ENCODE results near the gene ALDOB.

ALDOB gene

DNA sequence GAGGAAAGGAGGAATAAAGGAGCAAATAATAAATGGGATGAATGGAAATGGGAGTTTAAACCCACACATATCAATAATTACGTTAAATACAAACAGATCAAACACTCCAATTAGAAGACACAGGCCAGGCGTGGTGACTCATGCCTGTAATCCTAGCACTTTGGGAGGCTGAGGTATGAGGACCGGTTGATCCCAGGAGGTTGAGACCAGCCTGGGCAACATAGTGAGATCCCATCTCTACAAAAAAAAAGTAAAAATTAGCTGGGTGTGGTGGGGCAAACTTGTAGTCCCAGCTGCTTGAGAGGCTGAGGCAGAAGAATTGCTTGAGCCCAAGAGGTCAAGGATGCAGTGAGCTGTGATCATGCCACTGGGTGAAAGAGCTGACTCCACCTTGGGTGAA, 54.5 kb downstream of the ALDOB start:
- DNase-seq = no peak

DNA sequence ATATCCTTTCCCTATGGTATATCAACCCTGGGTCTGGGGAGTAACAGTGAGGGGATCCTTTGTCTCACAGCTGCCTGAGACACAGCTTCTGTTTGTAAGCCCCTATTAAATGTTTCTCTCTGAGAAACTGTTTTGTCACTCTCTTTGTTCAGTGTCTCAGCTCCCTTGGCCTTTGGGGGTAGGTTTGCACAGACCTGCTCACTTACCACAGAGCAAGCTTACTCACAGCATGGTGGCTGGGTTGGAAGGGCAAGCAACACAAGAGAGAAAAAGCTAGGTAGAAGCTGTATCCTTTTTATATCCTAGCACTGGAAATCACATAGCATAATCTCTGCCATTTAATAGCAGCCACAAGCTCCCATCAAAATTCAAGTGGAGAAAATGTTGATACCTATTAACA, 55.3 kb downstream of the ALDOB start:
- no peak for DNase-seq

DNA sequence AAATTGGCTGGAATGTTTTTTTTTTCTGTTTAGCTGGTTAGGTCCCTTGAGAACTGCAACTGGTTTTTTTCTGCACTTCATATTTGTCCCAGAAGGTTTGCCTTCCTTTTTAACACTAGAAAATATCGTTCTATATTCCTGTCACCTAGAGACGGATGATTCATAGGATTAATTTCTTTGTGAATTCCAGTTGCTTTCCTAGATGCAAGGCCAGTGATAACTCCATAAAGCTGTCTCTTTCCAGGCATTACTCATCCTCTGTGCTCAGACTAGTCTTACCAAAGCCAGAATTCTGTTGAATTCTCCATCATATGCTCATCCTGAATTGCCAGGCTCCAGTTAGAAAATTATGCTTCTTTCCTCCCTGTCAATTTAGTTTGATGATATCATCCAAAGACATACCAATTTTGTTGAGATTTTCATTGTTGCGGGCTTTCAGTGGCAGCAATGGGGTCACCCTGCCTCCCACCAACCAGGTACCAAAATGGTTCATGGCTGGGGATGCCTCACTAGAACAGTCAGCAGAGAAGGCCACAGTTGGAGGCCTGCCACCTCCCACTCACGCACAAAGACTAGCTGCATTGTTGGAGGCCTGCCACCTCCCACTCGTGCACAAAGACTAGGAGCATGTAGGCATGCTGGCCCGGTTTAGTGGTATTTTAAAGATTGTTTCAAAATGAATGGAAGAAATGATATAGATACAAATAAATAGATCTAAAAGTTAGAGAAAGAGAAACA, 59.3 kb downstream of the ALDOB start:
- DNase-seq = no peak

DNA sequence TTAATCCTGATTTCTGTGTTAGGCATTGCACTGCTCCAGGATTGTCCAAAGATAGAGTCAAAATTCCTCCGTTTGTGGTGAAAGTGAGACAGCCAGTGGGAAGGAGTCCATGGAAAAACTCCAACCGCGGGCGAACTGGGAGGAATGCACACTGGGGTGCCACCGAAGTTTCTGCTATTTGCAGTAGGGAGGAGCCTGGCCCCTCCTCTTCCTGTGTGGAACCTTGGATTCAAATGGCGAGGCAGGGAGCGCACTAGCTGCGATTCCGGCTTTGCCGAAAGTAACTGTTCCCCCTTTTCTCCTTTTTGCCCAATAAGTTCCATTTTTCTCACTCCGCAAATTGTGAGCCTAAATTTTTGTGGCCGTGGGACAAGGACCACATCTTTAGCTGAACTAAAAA, 60.0 kb downstream of the ALDOB start:
- DNase-seq = no peak

DNA sequence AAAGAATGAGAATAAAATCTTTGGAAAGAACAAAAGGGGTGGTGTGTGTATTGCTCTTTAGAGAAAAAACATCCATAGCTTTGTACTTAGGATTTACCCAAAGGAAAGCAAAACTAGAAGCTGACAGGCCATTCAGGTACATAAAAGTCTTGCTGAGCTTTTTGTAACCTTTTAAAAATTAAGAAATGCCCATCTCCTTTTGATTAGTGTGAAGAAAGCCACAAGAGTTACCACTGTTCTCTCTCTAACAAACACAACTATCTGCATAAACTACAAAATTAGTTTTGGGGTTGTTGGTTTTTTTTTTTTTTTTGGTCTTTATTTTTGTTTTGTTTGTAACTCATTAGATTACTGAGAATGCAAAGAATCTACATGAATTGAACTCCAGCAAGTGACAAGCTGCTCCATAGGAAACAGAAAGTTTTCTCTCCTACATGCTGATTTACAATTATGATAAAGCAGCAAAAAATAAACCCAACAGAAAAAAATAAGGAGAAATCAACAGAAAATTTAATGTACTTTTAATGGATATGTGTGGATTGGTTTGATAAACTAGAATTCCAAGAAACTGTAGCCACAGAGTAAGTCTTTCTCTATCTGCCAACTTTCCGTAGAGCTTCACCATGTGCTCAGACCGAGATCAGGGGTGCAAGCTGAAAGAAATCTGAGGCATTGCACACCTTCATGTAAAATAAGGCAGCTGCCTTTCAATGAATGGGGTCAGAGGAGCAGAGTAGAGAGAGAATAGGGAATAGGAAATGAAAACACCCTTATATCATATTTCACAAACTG, 63.1 kb downstream of the ALDOB start:
- no peak for DNase-seq

DNA sequence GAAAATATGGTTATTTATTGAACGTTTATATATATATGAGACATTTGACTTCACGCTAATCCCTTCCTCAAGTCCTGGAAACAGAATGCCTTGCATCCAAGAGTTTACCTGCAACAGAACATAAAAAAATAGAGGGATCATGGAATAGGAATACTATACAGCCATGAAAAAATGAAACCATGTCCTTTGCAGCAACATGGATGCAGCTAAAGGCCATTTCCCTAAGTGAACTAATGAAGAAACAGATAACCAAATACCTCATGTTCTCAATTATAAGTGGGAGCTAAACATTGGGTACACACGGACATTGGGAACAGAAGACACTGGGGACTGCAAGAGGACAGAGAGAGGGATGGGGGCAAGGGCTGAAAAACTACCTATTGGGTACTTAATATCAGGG, 63.8 kb downstream of the ALDOB start:
- no peak for DNase-seq

Data from NCI-H2171 (cell line).